ENCODE measurements around the gene PWWP2A.
A peak's percentile ranks its signal among the peaks of the same experiment; 100 is the strongest.

DNA sequence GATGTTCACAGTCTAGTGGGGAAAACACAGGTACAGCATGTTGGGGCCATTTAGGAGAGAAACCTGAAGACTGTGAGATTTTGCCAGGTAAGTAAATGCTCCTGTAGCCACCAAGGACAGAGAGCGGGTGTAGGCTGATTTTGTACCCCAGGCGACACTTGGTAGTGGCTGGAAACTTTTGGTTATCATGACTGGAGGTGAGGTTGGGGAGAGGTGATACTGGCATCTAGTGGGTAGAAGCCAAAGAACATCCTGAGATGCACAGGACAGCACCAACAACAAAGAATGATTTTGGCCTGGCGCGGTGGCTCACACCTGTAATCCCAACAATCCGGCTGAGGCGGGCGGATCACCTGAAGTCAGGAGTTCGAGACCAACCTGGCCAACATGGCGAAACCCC is 38.8 kb upstream of the PWWP2A start:
- TF ChIP-seq, protein P1, sequence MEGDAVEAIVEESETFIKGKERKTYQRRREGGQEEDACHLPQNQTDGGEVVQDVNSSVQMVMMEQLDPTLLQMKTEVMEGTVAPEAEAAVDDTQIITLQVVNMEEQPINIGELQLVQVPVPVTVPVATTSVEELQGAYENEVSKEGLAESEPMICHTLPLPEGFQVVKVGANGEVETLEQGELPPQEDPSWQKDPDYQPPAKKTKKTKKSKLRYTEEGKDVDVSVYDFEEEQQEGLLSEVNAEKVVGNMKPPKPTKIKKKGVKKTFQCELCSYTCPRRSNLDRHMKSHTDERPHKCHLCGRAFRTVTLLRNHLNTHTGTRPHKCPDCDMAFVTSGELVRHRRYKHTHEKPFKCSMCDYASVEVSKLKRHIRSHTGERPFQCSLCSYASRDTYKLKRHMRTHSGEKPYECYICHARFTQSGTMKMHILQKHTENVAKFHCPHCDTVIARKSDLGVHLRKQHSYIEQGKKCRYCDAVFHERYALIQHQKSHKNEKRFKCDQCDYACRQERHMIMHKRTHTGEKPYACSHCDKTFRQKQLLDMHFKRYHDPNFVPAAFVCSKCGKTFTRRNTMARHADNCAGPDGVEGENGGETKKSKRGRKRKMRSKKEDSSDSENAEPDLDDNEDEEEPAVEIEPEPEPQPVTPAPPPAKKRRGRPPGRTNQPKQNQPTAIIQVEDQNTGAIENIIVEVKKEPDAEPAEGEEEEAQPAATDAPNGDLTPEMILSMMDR (IDR thresholded peaks at IDR 0.05; ENCODE audit: low read depth, low read length), result peak; percentile 43
- no peak for TF ChIP-seq EZH2phosphoT487 (IDR thresholded peaks at IDR 0.05; ENCODE audit: low read depth)
